ENCODE measurements around the gene SPOCK1. TPM values are rescaled to one million over a fixed set of nuclear protein-coding genes. Genes with fewer than 3 reads are reported as not detected.

Gene SPOCK1
- total RNA-seq, 1 experiment from 2014 or later = 9.8 TPM

GRCh38 chr5:137091472-137091871, 407.7 kb downstream of the SPOCK1 start:
- no peaks in the 10 kb centered on the region for H3F3A ChIP-seq (ENCODE audit: low read length, unreplicated experiment)
- intact Hi-C loops (cut with micrococcal nuclease) = loop anchor here (5.0 kb wide), 1 partner anchor 126 kb away; no protein-coding TSS in a partner anchor
- no peak overlapping the region for H3K4me3 ChIP-seq (ENCODE audit: low read length)
- ATAC-seq (peak; percentile 38), DNase-seq (peak; percentile 15)
- no peak overlapping the region for H3K4me2 ChIP-seq (ENCODE audit: low read length)
- no peak for TF ChIP-seq EZH2 (IDR thresholded peaks at IDR 0.05; ENCODE audit: low read length, unreplicated experiment)
- TF ChIP-seq EZH2phosphoT487 (IDR thresholded peaks at IDR 0.05; ENCODE audit: borderline replicate concordance, low read length) = no peak
- TF ChIP-seq, protein P1, sequence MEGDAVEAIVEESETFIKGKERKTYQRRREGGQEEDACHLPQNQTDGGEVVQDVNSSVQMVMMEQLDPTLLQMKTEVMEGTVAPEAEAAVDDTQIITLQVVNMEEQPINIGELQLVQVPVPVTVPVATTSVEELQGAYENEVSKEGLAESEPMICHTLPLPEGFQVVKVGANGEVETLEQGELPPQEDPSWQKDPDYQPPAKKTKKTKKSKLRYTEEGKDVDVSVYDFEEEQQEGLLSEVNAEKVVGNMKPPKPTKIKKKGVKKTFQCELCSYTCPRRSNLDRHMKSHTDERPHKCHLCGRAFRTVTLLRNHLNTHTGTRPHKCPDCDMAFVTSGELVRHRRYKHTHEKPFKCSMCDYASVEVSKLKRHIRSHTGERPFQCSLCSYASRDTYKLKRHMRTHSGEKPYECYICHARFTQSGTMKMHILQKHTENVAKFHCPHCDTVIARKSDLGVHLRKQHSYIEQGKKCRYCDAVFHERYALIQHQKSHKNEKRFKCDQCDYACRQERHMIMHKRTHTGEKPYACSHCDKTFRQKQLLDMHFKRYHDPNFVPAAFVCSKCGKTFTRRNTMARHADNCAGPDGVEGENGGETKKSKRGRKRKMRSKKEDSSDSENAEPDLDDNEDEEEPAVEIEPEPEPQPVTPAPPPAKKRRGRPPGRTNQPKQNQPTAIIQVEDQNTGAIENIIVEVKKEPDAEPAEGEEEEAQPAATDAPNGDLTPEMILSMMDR (conservative IDR thresholded peaks at IDR 0.05; ENCODE audit: low read depth, low read length) = no peak
- no peaks in the 10 kb centered on the region for H4K20me1 ChIP-seq (ENCODE audit: low read length)
- H3K79me2 ChIP-seq (ENCODE audit: low read length) = no peaks in the 10 kb centered on the region
- peaks cover 4% of the 10 kb centered on the region; the same call in 1 of the 2 replicates for H3K4me1 ChIP-seq (ENCODE audit: insufficient read depth, low read length)
- ChIA-PET POLR2A (ENCODE audit: unreplicated experiment) (no interaction called here), CTCF (no interaction called here)
- no peak overlapping the region for H3K27ac ChIP-seq (ENCODE audit: low read length)
- no peaks in the 10 kb centered on the region for H3K9me3 ChIP-seq (ENCODE audit: low read length)
- H3K9me2 ChIP-seq (replicated peaks; ENCODE audit: low read length) = no peaks in the 10 kb centered on the region
- H3K36me3 ChIP-seq (ENCODE audit: low read depth, low read length) = no peaks in the 10 kb centered on the region
- no peaks in the 10 kb centered on the region for H3K27me3 ChIP-seq (ENCODE audit: low read length)
- H3K9ac ChIP-seq (ENCODE audit: low read length) = no peak overlapping the region
- BruUV-seq (replicated peaks) = no TSS peak
- H2AFZ ChIP-seq (ENCODE audit: low read length) = no peak overlapping the region

DNA sequence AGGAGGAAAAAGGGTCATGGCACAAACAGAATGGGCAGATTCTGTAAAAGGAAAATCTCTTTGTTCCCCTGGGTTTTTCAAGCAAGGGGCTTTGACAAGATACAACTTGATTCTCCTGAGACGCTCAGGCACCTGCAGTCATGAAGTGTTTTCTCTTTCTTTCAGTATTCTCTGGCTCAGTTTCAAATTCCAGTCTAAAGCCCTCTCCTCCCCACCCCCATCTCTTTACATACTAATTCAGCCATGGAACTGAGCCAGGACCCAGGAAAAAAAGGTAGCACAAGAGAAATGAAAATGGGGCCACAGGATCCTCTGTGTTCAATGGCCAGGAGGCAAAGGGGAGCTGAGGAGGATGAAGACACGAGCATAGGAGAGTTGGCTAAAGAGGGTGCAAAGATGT, 408.4 kb downstream of the SPOCK1 start:
- H3K27ac ChIP-seq (ENCODE audit: low read length) = no peak overlapping the region
- H3K79me2 ChIP-seq (ENCODE audit: low read length) = no peaks in the 10 kb centered on the region
- no peaks in the 10 kb centered on the region for H3K4me1 ChIP-seq (ENCODE audit: insufficient read depth, low read length)
- TF ChIP-seq, protein P1 (conservative IDR thresholded peaks at IDR 0.05; ENCODE audit: low read depth, low read length) = no peak
- TF ChIP-seq EZH2 (IDR thresholded peaks at IDR 0.05; ENCODE audit: low read length, unreplicated experiment) (no peak), EZH2phosphoT487 (IDR thresholded peaks at IDR 0.05; ENCODE audit: borderline replicate concordance, low read length) (no peak)
- no peak for DNase-seq
- H3F3A ChIP-seq (ENCODE audit: low read length, unreplicated experiment) = no peaks in the 10 kb centered on the region
- H3K36me3 ChIP-seq (ENCODE audit: low read depth, low read length) = no peaks in the 10 kb centered on the region
- H3K9ac ChIP-seq (ENCODE audit: low read length) = no peak overlapping the region
- H4K20me1 ChIP-seq (ENCODE audit: low read length) = no peaks in the 10 kb centered on the region
- no peaks in the 10 kb centered on the region for H3K9me3 ChIP-seq (ENCODE audit: low read length)
- H3K9me2 ChIP-seq (replicated peaks; ENCODE audit: low read length) = no peaks in the 10 kb centered on the region
- no peak overlapping the region for H2AFZ ChIP-seq (ENCODE audit: low read length)
- H3K4me2 ChIP-seq (ENCODE audit: low read length) = no peak overlapping the region
- ChIA-PET CTCF (no interaction called here), POLR2A (ENCODE audit: unreplicated experiment) (no interaction called here)
- no peak for ATAC-seq
- H3K27me3 ChIP-seq (ENCODE audit: low read length) = no peaks in the 10 kb centered on the region
- BruUV-seq (replicated peaks) = no TSS peak
- H3K4me3 ChIP-seq (ENCODE audit: low read length) = no peak overlapping the region
- intact Hi-C loops (cut with micrococcal nuclease) = loop anchor here (5.0 kb wide), 1 partner anchor 127 kb away; no protein-coding TSS in a partner anchor

DNA sequence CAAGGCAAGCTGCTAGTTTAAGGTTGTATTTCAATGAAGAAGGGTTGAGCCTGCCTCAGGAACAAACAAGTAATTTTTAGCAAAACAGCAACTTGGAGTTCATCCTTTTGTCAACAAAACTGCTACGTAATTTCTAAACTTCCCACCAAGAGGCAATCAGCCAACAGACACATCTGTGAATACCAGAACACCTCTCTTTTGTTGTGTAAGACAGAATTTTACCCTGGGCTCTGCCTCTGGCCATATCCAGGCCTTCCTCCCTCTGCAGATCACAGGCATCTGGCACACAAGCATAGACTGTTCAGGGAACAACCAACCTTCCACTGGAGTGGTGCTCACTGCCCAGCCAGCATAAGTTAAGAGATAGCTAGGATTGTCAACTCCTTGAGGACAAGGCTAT, 409.0 kb downstream of the SPOCK1 start:
- Histone ChIP-seq H2AFZ (ENCODE audit: low read length) (no peak overlapping the region), H3K9me3 (ENCODE audit: low read length) (no peaks in the 10 kb centered on the region), H3F3A (ENCODE audit: low read length, unreplicated experiment) (no peaks in the 10 kb centered on the region), H3K4me3 (ENCODE audit: low read length) (no peak overlapping the region), H3K4me1 (ENCODE audit: insufficient read depth, low read length) (no peaks in the 10 kb centered on the region), H3K27me3 (ENCODE audit: low read length) (no peaks in the 10 kb centered on the region), H3K79me2 (ENCODE audit: low read length) (no peaks in the 10 kb centered on the region), H3K9me2 (replicated peaks; ENCODE audit: low read length) (no peaks in the 10 kb centered on the region), H3K4me2 (ENCODE audit: low read length) (no peak overlapping the region), H3K9ac (ENCODE audit: low read length) (no peak overlapping the region), H3K36me3 (ENCODE audit: low read depth, low read length) (no peaks in the 10 kb centered on the region), H4K20me1 (ENCODE audit: low read length) (no peaks in the 10 kb centered on the region), H3K27ac (ENCODE audit: low read length) (no peak overlapping the region)
- no peak for ATAC-seq
- ChIA-PET CTCF (no interaction called here), POLR2A (ENCODE audit: unreplicated experiment) (no interaction called here)
- BruUV-seq (replicated peaks) = no TSS peak
- intact Hi-C loops (cut with micrococcal nuclease) = loop anchor here (5.0 kb wide), 1 partner anchor 127 kb away; no protein-coding TSS in a partner anchor
- DNase-seq = no peak
- TF ChIP-seq, protein P1 (conservative IDR thresholded peaks at IDR 0.05; ENCODE audit: low read depth, low read length) = no peak
- no peak for TF ChIP-seq EZH2 (IDR thresholded peaks at IDR 0.05; ENCODE audit: low read length, unreplicated experiment)
- no peak for TF ChIP-seq EZH2phosphoT487 (IDR thresholded peaks at IDR 0.05; ENCODE audit: borderline replicate concordance, low read length)
